Thyroid gland (tissue), 4 donors: ENCODE measurements around the gene LYPD5. TPM values are rescaled to one million over a fixed set of nuclear protein-coding genes. Genes with fewer than 3 reads are reported as not detected.

Source experiments
- DNase-seq, 2 donors: peaks; one replicate each; pipeline ENCODE4 v3.0.0-alpha.2; 2019
- H3K27ac ChIP-seq, 3 donors: fragments of 200-600 bp; sonication (generic); 1 replicate in 2 of 3; 2 replicates in 1 of 3; pipeline ENCODE4 v1.5.1; 2016 to 2019; ENCODE audit warnings: mild to moderate bottlenecking in 1 of 3, moderate library complexity in 1 of 3
- H3K27me3 ChIP-seq: fragments of 200-600 bp; sonication (generic); one replicate; pipeline ENCODE4 v1.5.1; 2019
- H3K36me3 ChIP-seq, 2 donors: fragments of 200-600 bp; sonication (generic); one replicate each; pipeline ENCODE4 v1.5.1; 2016 to 2019
- H3K4me1 ChIP-seq, 2 donors: fragments of 200-600 bp; sonication (generic); one replicate each; pipeline ENCODE4 v1.5.1; 2017 to 2019
- H3K4me3 ChIP-seq, 3 donors: fragments of 200-600 bp; sonication (generic); replicated peaks in 1 of 3; 1 replicate in 2 of 3; 2 replicates in 1 of 3; pipeline ENCODE4 v1.5.1; 2016; ENCODE audit warnings: mild to moderate bottlenecking in 1 of 3
- H3K9me3 ChIP-seq: fragments of 200-600 bp; sonication (generic); one replicate; pipeline ENCODE4 v1.5.1; 2017
- CTCF ChIP-seq, 6 experiments: fragments of 200-600 bp in 3 of 6; fragments of 450-650 bp in 3 of 6; sonication (generic) in 3 of 6; IDR thresholded peaks; one replicate each; pipeline ENCODE4 v1.5.1; 2016 to 2019; ENCODE audit warnings: antibody characterized with exemption in 6 of 6, mild to moderate bottlenecking in 2 of 6, inconsistent platforms in 1 of 6, moderate library complexity in 1 of 6
- POLR2A ChIP-seq, 2 donors: fragments of 450-650 bp; IDR thresholded peaks; one replicate each; pipeline ENCODE4 v1.6.1; 2017; ENCODE audit warnings: antibody characterized with exemption in 2 of 2, mild to moderate bottlenecking in 2 of 2, moderate library complexity in 1 of 2
- WGBS, 2 donors: methylation state at CpG; one replicate each; pipeline ENCODE4 v1.1.5; 2017; 5-methylcytosine and 5-hydroxymethylcytosine counted together
- intact Hi-C: fragments of 100-400 bp; cut with DNase I; formaldehyde crosslinking; loops from one replicate; pipeline ENCODE4 v1.15.1; 2023
- total RNA-seq, 4 donors: library from RNA; depleted of rRNA; stranded (reverse); fragments of >200 nt; gene quantifications; one replicate each; pipeline ENCODE4 v1.2.3, GENCODE V29; 2016

Gene LYPD5
- total RNA-seq, 4 donors from 2014 or later: 1.6 to 7.6 (median 2.5) TPM

GRCh38 chr19:43804432-43804831, 2.2 kb upstream of the LYPD5 start:
- TF ChIP-seq POLR2A (IDR thresholded peaks at IDR 0.05) (no peak), CTCF (IDR thresholded peaks at IDR 0.05) (no peak)
- WGBS, 2 donors: 57 to 67% methylated on average over 2 of the region's 2 CpGs
- DNase-seq: no peak
- Histone ChIP-seq H3K27ac (no peak overlapping the region), H3K9me3 (no peaks in the 10 kb centered on the region), H3K4me1 (no peaks in the 10 kb centered on the region), H3K4me3 (no peak overlapping the region), H3K27me3 (no peaks in the 10 kb centered on the region), H3K36me3 (no peaks in the 10 kb centered on the region)
- intact Hi-C loops: no loop called here

- Histone ChIP-seq H3K27ac (no peak overlapping the region), H3K36me3 (no peaks in the 10 kb centered on the region), H3K4me1 (peaks cover 3 to 6% of the 10 kb centered on the region in 2 donors), H3K9me3 (no peaks in the 10 kb centered on the region), H3K27me3 (no peaks in the 10 kb centered on the region), H3K4me3 (no peak overlapping the region)
- no peak for DNase-seq
- TF ChIP-seq CTCF (IDR thresholded peaks at IDR 0.05): no peak
- TF ChIP-seq POLR2A (IDR thresholded peaks at IDR 0.05): no peak
- WGBS, 2 donors: 62 to 63% methylated on average over 6 of the region's 6 CpGs
- intact Hi-C loops: no loop called here
These were observed 2.6 kb downstream of the LYPD5 start for GRCh38 chr19:43799502-43800142.

DNA sequence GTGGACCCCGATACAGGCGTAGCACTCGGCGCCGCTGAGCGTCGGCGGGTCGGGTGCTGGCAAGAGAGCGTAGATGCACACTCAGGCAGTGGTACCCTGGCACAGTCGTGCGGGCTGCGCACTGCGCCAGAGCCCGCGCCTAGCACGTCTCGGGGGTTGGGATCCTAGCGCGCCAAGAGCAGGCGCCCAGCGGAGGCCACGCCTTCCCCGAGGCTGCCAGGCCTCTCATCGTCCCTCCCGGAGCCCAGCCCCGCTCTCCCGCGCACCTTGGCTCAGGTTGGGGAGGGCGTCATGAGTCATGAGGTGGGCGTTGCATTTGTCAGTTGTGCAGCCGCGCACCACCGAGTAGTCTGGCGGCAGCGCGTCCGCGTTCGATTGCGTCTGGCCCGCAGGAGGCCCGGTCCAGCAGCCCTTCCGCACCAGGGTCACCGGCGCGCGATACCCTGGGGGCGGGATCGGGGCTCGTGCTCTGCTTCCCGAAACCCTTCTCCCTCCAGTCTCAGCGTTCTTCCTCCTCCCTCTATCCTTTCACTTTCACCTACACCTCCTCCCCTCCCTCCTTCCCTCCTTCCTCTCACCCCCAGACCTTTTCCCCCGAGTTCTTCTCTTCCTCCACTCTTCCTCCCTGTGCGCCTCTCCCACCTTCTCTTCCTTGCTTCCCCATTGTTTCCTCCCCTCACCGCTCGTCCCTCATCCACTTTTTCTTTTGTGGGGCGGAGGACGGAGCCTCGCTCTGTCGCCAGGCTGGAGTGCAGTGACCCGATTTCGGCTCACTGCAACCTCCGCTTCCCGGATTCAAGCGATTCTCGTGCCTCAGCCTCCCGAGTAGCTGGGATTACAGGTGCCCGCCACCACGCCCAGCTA, 3.5 kb downstream of the LYPD5 start:
- Histone ChIP-seq H3K27me3 (no peaks in the 10 kb centered on the region), H3K36me3 (no peaks in the 10 kb centered on the region), H3K4me1 (peaks cover 3 to 6% of the 10 kb centered on the region in 2 donors), H3K27ac (no peak overlapping the region), H3K4me3 (peak overlapping the region in 1 of 3 donors; percentile 23), H3K9me3 (no peaks in the 10 kb centered on the region)
- DNase-seq: peak; percentile 52 to 58
- WGBS, 2 donors: 23% methylated on average over 36 to 41 of the region's 70 CpGs
- TF ChIP-seq CTCF (IDR thresholded peaks at IDR 0.05) (no peak), POLR2A (IDR thresholded peaks at IDR 0.05) (no peak)
- intact Hi-C loops: no loop called here

DNA sequence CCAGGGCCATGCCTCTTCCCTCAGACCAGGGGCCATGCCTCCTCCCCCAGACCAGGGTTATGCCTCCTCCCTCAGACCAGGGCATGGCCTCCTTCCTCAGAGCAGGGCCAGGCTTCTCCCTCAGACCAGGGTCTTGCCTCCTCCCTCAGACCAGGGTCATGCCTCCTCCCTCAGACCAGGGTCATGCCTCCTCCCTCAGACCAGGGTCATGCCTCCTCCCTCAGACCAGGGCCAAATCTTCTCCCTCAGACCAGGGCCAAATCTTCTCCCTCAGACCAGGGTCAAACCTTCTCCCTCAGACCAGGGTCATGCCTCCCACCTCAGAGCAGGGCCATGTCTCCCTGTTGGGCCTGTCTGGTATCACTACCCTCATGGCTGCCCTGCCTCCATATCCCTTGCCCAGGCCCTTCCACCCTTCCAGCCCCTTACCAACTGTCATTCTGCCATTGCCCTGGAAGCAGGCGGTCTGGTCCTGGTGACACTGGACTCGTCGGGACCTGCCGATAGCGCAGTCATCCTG, 4.2 kb downstream of the LYPD5 start:
- intact Hi-C loops: no loop called here
- DNase-seq: no peak
- 53 to 56% methylated on average over 4 to 5 of the region's 5 CpGs for WGBS, 2 donors
- TF ChIP-seq CTCF (IDR thresholded peaks at IDR 0.05) (no peak), POLR2A (IDR thresholded peaks at IDR 0.05) (no peak)
- peak overlapping the region in 1 of 3 donors; percentile 23 for H3K4me3 ChIP-seq
- H3K27me3 ChIP-seq: no peaks in the 10 kb centered on the region
- no peak overlapping the region for H3K27ac ChIP-seq
- no peaks in the 10 kb centered on the region for H3K36me3 ChIP-seq
- peaks cover 3 to 6% of the 10 kb centered on the region in 2 donors for H3K4me1 ChIP-seq
- H3K9me3 ChIP-seq: no peaks in the 10 kb centered on the region

DNA sequence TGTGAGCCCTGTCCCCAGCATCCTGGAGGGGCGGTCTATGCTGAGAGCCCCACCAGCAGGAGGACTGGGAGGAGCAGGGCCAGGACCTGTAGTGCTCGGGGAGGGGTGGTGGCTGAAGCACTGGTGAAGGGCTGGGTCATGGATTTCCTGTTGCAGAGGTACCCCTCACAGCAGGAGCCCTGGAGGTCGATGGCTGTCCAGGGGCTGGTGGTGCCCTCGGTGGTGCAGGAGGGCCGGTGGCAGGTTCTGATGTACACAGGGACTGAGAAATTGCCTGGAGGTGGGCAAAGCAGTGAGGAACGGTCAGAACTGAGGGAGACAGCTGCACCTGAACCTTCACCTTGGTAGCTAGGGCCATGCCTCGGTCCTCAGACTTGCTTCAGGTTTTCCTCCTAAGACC, 4.7 kb downstream of the LYPD5 start:
- TF ChIP-seq POLR2A (IDR thresholded peaks at IDR 0.05) (no peak), CTCF (IDR thresholded peaks at IDR 0.05) (no peak)
- Histone ChIP-seq H3K36me3 (no peaks in the 10 kb centered on the region), H3K27me3 (no peaks in the 10 kb centered on the region), H3K27ac (no peak overlapping the region), H3K4me3 (no peak overlapping the region), H3K4me1 (peaks cover 3 to 6% of the 10 kb centered on the region in 2 donors), H3K9me3 (no peaks in the 10 kb centered on the region)
- intact Hi-C loops: no loop called here
- DNase-seq: no peak
- 72 to 81% methylated on average over 5 to 7 of the region's 7 CpGs for WGBS, 2 donors
